HCT116 (cell line): ENCODE data around the gene RCSD1.

ENCODE experiments used
- CBX3 ChIP-seq: IDR thresholded peaks from 2 replicates; pipeline ENCODE4 v1.6.1; 2012; ENCODE audit warnings: low read depth
- CEBPB ChIP-seq: IDR thresholded peaks from 2 replicates; pipeline ENCODE4 v1.6.1; 2012; ENCODE audit warnings: low read depth
- ELF1 ChIP-seq: IDR thresholded peaks from 2 replicates; pipeline ENCODE4 v1.6.1; 2012; ENCODE audit warnings: low read depth, borderline replicate concordance
- EZH2 ChIP-seq: fragments of 200-600 bp; sonication (generic); IDR thresholded peaks from 2 replicates; pipeline ENCODE4 v1.6.1; 2017; ENCODE audit warnings: antibody characterized with exemption, mixed run types
- EZH2phosphoT487 ChIP-seq: fragments of 200-600 bp; IDR thresholded peaks from 2 replicates; pipeline ENCODE4 v1.6.1; 2018; ENCODE audit warnings: antibody characterized with exemption, borderline replicate concordance
- JUND ChIP-seq: IDR thresholded peaks from 2 replicates; pipeline ENCODE4 v1.6.1; 2012
- POLR2AphosphoS5 ChIP-seq: IDR thresholded peaks from 2 replicates; pipeline ENCODE4 v1.6.1; 2011; ENCODE audit warnings: mild to moderate bottlenecking, low read depth, low read length, moderate library complexity
- RAD21 ChIP-seq: IDR thresholded peaks from 2 replicates; pipeline ENCODE4 v1.6.1; 2012; ENCODE audit warnings: low read depth, mild to moderate bottlenecking
- SP1 ChIP-seq: IDR thresholded peaks from 2 replicates; pipeline ENCODE4 v1.6.1; 2012; ENCODE audit warnings: low read depth
- SRF ChIP-seq: IDR thresholded peaks from 2 replicates; pipeline ENCODE4 v1.6.1; 2012; ENCODE audit warnings: low read depth
- YY1 ChIP-seq: IDR thresholded peaks from 2 replicates; pipeline ENCODE4 v1.6.1; 2011; ENCODE audit warnings: low read length, low read depth, moderate library complexity, mild to moderate bottlenecking; ENCODE audit not compliant: insufficient replicate concordance; ENCODE audit errors: extremely low read depth
- ZNF274 ChIP-seq: fragments of 200-500 bp; sonication (Bioruptor generic); IDR thresholded peaks from 2 replicates; pipeline ENCODE4 v1.6.1; 2014; ENCODE audit warnings: mild to moderate bottlenecking, low read depth, low read length, inconsistent platforms
- TF ChIP-seq, protein P1 (sequence below), 3 experiments: fragments of 200-600 bp in 1 of 3; sonication (generic) in 1 of 3; IDR thresholded peaks in 2 of 3; conservative IDR thresholded peaks in 1 of 3; 2 replicates each; pipeline ENCODE4 v1.5.1; 2012 to 2017; ENCODE audit warnings: low read depth in 2 of 3, low read length in 2 of 3, antibody characterized with exemption in 1 of 3, borderline replicate concordance in 1 of 3, control low read depth in 1 of 3, mild to moderate bottlenecking in 1 of 3, mixed read lengths in 1 of 3, mixed run types in 1 of 3, moderate library complexity in 1 of 3; ENCODE audit not compliant: insufficient read depth in 1 of 3
- TF ChIP-seq, protein P2 (sequence below): IDR thresholded peaks from 2 replicates; pipeline ENCODE4 v1.6.1; 2012

DNA sequence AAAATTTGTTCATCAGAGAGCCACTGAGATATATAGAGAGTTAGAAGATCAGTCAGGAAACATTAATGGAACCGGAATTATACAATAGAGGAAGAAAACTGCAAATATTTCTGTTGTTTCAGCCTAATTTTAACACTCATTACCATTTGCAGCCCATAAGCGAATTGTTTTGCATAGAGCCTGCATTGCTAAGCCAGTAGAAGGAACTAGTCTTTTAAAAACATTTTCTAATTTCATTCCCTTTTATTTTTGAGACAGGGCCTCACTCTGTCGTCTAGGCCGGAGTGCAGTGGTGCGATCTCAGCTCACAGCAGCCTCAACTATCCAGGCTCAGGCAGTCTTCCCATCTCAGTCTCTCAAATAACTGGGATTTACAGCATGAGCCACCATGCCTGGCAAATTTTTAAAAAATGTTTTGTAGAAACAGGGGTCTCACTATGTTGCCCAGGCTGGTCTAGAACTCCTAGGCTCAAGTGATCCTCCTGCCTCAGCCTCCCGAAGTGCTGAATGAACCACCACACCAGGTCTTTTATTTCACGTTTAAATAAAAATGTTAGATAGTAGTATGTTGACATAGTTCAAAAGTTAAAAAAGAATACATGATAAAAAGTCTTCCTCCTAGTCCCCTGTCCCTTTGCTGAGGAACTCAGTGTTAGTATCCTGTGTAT lies 117.1 kb downstream of the RCSD1 start:
- no peak for TF ChIP-seq EZH2phosphoT487
- TF ChIP-seq, protein P1, sequence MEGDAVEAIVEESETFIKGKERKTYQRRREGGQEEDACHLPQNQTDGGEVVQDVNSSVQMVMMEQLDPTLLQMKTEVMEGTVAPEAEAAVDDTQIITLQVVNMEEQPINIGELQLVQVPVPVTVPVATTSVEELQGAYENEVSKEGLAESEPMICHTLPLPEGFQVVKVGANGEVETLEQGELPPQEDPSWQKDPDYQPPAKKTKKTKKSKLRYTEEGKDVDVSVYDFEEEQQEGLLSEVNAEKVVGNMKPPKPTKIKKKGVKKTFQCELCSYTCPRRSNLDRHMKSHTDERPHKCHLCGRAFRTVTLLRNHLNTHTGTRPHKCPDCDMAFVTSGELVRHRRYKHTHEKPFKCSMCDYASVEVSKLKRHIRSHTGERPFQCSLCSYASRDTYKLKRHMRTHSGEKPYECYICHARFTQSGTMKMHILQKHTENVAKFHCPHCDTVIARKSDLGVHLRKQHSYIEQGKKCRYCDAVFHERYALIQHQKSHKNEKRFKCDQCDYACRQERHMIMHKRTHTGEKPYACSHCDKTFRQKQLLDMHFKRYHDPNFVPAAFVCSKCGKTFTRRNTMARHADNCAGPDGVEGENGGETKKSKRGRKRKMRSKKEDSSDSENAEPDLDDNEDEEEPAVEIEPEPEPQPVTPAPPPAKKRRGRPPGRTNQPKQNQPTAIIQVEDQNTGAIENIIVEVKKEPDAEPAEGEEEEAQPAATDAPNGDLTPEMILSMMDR (IDR thresholded peaks at IDR 0.05 in 2 of 3, conservative IDR thresholded peaks at IDR 0.05 in 1 of 3; ENCODE audit: borderline replicate concordance in 1 of 3, insufficient read depth in 1 of 3, low read depth in 2 of 3, low read length in 2 of 3) = no peak
- no peak for TF ChIP-seq CEBPB
- TF ChIP-seq EZH2 = no peak
- TF ChIP-seq POLR2AphosphoS5 = no peak
- no peak for TF ChIP-seq JUND
- no peak for TF ChIP-seq CBX3
- no peak for TF ChIP-seq ZNF274
- no peak for TF ChIP-seq YY1
- no peak for TF ChIP-seq RAD21
- TF ChIP-seq SRF = no peak
- no peak for TF ChIP-seq SP1
- TF ChIP-seq, protein P2, sequence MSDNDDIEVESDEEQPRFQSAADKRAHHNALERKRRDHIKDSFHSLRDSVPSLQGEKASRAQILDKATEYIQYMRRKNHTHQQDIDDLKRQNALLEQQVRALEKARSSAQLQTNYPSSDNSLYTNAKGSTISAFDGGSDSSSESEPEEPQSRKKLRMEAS = no peak
- TF ChIP-seq ELF1 = no peak
